Astrocyte of the hippocampus (primary cell): ENCODE results near the gene LCN15.
A peak's percentile ranks its signal among the peaks of the same experiment; 100 is the strongest.
"Not testable (repeated sequence)": the region's sequence is repeated elsewhere in the genome, so short reads cannot be mapped to it uniquely, and the experiment has no call there.

Experiments used
- DNase-seq: peaks from one replicate; pipeline ENCODE4 v3.0.0; 2011; ENCODE audit warnings: low read depth, low spot score

The LCN15 gene

GRCh38 chr9:136775191-136775590, 10.9 kb upstream of the LCN15 start:
- DNase-seq: no peak

GRCh38 chr9:136774416-136775045, 10.2 kb upstream of the LCN15 start:
- DNase-seq: no peak

DNA sequence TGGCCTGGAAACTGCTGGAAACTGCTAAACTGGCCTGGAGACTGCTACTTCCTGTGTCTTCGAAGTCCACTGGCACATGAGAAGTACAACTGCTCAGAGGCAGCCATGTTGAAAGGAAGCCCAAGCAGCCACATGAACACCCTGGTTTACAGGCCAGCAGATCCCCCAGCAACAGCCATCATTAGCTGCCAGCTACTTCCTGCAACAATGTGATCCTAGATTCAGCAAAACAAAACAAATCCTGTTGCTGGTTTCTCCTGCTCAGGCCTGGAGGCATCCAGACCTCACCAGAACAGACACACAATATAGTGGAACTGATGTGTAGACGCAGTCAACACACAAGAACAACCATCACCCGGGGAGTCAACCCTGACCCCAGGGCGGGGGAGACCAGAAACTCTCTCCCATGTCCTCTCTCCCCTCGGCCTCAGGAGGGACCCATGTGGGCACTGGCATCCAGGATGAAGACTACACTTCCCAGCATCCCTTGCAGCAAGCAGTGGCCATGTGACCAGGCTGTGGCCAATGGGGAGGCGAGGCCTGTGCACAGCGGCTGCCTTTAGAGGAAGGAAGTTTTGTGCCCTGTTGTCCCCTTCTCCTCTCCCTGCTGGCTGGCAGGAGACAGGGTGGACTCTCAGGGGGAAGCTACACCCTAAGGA, 9.2 kb upstream of the LCN15 start:
- DNase-seq: peak; percentile 21

GRCh38 chr9:136771907-136772415, 7.6 kb upstream of the LCN15 start:
- DNase-seq: no peak

DNA sequence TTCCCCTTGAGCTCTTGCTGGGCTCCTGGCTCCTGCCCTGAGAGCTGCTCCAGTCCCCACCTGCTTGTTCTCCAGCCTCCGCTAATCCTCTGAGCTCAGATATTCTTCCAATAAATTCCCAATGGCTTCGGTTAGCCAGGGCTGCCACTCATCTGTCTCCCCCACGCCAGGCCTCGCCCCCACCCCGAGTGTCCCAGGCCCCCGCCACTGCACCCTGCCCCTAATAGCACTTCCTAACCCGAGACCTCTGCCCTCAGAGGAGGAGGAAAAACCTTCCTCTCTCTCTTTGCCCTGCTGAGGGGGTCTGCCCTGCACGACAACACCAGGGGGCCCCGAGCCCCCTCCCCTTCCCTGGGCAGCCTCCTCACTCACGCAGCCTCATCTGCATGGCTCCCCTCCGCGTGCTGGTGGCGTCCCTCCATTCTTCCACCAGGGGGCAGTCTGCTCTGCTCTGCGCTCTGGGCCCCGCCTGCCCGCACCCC, 5.4 kb upstream of the LCN15 start:
- DNase-seq: peak; percentile 34

DNA sequence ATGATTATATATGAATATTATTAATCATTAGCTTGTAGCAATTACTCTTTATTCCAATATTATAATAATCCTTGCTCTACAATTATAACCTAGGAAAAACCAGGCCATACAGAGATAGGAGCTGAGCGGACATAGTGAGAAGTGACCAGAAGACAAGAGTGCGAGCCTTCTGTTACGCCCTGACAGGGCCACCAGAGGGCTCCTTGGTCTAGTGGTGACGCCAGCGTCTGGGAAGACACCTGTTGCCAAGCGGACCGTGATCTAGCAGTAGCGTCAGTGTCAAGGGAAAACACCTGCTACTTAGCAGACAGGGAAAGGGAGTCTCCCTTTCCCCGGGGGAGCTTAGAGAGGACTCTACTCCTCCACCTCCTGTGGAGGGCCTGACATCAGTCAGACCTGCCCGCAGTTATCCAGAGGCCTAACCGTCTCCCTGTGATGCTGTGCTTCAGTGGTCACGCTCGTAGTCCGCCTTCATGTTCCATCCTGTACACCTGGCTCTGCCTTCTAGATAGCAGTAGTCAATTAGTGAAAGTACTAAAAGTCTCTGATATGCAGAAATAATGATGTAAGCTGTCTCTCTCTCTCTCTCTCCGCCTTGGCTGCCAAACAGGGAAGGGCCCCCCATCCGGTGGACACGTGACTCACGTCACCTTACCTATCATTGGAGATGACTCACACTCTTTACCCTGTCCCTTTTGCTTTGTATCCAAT, 2.2 kb upstream of the LCN15 start:
- DNase-seq: peak; percentile 41

- DNase-seq: not testable (repeated sequence)
Measured at GRCh38 chr9:136765745-136766409, 1.6 kb upstream of the LCN15 start.

- DNase-seq: no peak
Measured at GRCh38 chr9:136765041-136765440, 723 bp upstream of the LCN15 start.

DNA sequence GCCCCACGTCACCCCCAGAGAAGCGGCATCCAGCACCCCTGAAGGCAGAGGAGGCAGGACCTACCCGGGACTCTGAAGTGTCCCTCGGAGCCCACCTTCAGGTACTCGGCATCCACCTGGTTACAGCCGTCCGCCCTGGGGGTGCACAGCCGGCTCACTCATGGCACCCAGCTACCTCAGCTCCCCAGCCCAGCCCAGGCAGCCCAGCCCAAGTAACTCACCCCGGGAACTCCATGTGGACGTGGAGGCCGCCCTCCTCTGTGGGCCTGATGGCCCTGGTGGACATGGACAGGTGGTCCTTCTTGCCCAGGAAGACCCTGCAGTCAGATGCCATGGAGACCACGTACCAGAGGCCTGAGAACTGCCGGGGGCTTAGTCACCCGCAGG, 676 bp downstream of the LCN15 start:
- DNase-seq: no peak

- peak; percentile 44 for DNase-seq
Measured at GRCh38 chr9:136762915-136763648, 1.2 kb downstream of the LCN15 start.

DNA sequence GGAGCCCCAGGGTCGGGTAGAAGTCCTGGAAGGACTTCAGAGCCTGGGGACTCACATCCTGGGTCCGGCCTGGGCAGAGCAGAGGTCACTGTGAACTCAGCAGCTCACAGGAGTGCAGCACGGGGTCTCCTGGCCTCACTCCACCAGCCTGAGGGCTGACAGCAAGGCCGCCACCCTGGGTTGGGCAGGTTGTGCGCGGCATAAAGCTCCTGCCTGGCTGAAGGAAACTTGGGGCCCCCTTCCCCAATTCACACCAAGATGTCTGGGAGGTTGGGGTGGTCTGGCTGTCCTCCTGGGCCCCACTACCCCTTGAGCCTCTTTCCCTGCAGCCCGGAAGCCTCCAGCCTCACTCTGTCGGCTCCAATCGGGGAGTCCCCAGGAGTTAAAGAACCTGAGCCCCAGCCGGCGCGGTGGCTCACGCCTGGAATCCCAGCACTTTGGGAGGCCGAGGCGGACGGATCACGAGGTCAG, 2.1 kb downstream of the LCN15 start:
- no peak for DNase-seq

- no peak for DNase-seq
Measured at GRCh38 chr9:136761545-136761981, 2.8 kb downstream of the LCN15 start.

GRCh38 chr9:136760834-136761544, 3.3 kb downstream of the LCN15 start:
- DNase-seq: peak; percentile 78

DNA sequence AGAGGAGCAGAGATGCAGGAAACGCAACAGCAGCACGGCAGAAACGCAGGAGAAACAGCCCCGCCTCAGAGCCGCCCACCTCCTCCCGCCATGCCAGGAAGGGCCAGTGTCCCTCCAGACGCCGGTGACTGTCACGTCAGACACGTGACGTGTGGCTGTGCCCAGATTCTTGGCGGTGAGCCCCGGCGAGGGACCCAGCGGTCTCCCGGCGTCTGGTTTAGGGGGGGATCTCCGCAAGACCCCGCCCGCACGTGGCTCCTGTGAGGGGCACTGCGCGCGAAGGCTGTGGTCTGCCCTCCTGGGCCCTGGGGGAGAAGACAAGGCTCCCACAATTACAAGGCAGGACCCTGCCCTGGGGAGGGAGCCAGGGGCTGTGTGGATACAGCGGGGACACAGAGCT, 3.9 kb downstream of the LCN15 start:
- DNase-seq: no peak

GRCh38 chr9:136759436-136760325, 4.6 kb downstream of the LCN15 start:
- no peak for DNase-seq

GRCh38 chr9:136759001-136759400, 5.3 kb downstream of the LCN15 start:
- no peak for DNase-seq

DNA sequence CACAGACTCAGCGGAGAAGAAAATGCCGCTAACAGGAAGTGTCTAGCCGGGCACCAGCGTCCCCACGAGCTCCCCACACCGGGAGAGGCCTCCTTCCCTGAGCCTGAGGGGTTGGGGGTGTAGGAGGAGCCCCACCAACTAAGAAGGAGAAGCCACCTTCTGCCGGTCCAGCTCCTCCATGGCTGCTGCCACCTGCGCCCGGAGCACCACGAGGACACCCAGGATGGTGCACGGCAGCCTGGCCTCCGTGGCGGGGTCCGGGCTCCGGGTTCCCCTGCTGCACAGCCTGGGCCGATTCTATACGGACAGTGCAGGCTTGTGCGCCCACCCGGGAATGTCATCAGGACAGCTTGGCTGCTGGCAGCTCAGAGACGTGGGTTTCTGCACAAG, 6.6 kb downstream of the LCN15 start:
- no peak for DNase-seq

DNA sequence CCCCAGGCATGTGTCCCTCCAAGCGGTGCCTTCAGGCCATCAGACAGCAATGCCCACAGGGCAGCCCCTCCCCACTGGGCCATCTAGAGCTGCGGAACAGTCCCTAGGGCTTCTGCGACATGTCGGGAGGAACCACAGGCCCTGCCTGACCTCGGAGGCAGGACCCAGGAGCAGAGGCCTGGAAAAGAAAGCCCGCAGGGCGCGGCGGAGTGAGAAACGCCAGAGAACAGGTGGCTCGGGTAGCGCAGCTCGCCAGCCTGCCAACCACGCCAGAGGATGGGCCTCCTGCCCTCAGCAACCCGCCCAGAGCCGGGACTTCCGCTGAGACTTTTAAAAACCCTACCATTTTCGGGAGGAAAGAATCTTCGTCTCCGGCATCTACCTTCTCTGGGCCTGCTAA, 7.0 kb downstream of the LCN15 start:
- DNase-seq: no peak

DNA sequence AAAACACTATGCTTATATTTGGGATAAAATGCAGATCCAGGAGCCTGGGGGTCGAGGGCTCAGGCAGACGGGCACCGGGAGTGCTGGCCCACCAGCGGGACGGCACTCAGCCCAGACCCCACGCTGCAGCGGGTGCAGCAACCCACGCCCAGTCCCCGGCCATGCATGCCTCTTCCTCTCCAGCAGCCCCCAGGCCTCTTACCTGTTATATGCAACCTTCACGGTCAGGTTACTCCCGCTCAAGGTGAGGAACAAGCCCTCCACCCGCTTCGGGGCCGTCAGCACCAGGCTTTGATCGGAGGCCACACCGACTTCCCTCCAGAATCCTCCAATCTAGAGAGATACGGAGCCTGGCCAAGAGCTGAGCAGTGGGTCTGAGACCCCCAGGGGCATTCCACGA, 7.5 kb downstream of the LCN15 start:
- DNase-seq: no peak

GRCh38 chr9:136756134-136756438, 8.2 kb downstream of the LCN15 start:
- no peak for DNase-seq
